ENCODE results near the gene MEGF11.
"Not testable (repeated sequence)": the region's sequence is repeated elsewhere in the genome, so short reads cannot be mapped to it uniquely, and the experiment has no call there.

The MEGF11 gene

GRCh38 chr15:65910341-65910740, 343.2 kb downstream of the MEGF11 start:
- no peak for DNase-seq

GRCh38 chr15:65909831-65910230, 343.7 kb downstream of the MEGF11 start:
- DNase-seq: no peak

GRCh38 chr15:65908876-65909275, 344.7 kb downstream of the MEGF11 start:
- DNase-seq: no peak

- no peak for DNase-seq
Observed at GRCh38 chr15:65907661-65908060, 345.9 kb downstream of the MEGF11 start.

GRCh38 chr15:65906396-65906795, 347.2 kb downstream of the MEGF11 start:
- no peak for DNase-seq

GRCh38 chr15:65904301-65904700, 349.2 kb downstream of the MEGF11 start:
- no peak for DNase-seq

GRCh38 chr15:65903296-65904073, 350.1 kb downstream of the MEGF11 start:
- DNase-seq: no peak

GRCh38 chr15:65902373-65902772, 351.2 kb downstream of the MEGF11 start:
- DNase-seq: peak; percentile 89 to 93

GRCh38 chr15:65901836-65902235, 351.7 kb downstream of the MEGF11 start:
- no peak for DNase-seq

- DNase-seq: peak in 1 of 2 donors; percentile 30
Observed at GRCh38 chr15:65901336-65901735, 352.2 kb downstream of the MEGF11 start.

- DNase-seq: peak; percentile 5 to 48
Observed at GRCh38 chr15:65900488-65900887, 353.1 kb downstream of the MEGF11 start.

GRCh38 chr15:65896236-65896635, 357.3 kb downstream of the MEGF11 start:
- DNase-seq: no peak

GRCh38 chr15:65893060-65893459, 360.5 kb downstream of the MEGF11 start:
- no peak for DNase-seq

GRCh38 chr15:65888981-65889380, 364.6 kb downstream of the MEGF11 start:
- no peak for DNase-seq

GRCh38 chr15:65887565-65887964, 366.0 kb downstream of the MEGF11 start:
- DNase-seq: no peak

GRCh38 chr15:65885668-65886218, 367.8 kb downstream of the MEGF11 start:
- DNase-seq: no peak

- no peak for DNase-seq
Observed at GRCh38 chr15:65884511-65884910, 369.0 kb downstream of the MEGF11 start.

- no peak for DNase-seq
Observed at GRCh38 chr15:65883571-65883970, 370.0 kb downstream of the MEGF11 start.

GRCh38 chr15:65881766-65882434, 371.6 kb downstream of the MEGF11 start:
- no peak for DNase-seq

GRCh38 chr15:65877749-65878148, 375.8 kb downstream of the MEGF11 start:
- no peak for DNase-seq

GRCh38 chr15:65875458-65875857, 378.1 kb downstream of the MEGF11 start:
- DNase-seq: no peak

GRCh38 chr15:65873256-65873655, 380.3 kb downstream of the MEGF11 start:
- DNase-seq: peak in 1 of 2 donors; percentile 19

- DNase-seq: not testable (repeated sequence)
Observed at GRCh38 chr15:65872596-65872995, 381.0 kb downstream of the MEGF11 start.

- not testable (repeated sequence) for DNase-seq
Observed at GRCh38 chr15:65871886-65872285, 381.7 kb downstream of the MEGF11 start.

All from inflammatory macrophage (primary cell).